SK-N-SH (cell line): Measurements from ENCODE around the gene IGF2BP2.

ENCODE experiments used
- EP300 ChIP-seq, 2 experiments: IDR thresholded peaks; 2 replicates each; pipeline versions ENCODE4 v1.4.0 to v1.6.1; 2012; ENCODE audit warnings: borderline replicate concordance in 1 of 2, low read depth in 1 of 2, low read length in 1 of 2
- JUND ChIP-seq: IDR thresholded peaks from 2 replicates; pipeline ENCODE4 v1.4.0; 2012
- MEF2A ChIP-seq: IDR thresholded peaks from 2 replicates; pipeline ENCODE4 v1.4.0; 2012; ENCODE audit warnings: low read depth, borderline replicate concordance
- MXI1 ChIP-seq: IDR thresholded peaks from 2 replicates; pipeline ENCODE4 v1.6.1; 2012; ENCODE audit warnings: mild to moderate bottlenecking, low read depth, low read length, improper control_type of control experiment
- NRF1 ChIP-seq: IDR thresholded peaks from 2 replicates; pipeline ENCODE4 v1.6.1; 2012; ENCODE audit warnings: low read depth, mild to moderate bottlenecking, low read length
- POLR2AphosphoS5 ChIP-seq: IDR thresholded peaks from 2 replicates; pipeline ENCODE4 v1.6.1; 2012; ENCODE audit warnings: low read depth, low read length
- RAD21 ChIP-seq: IDR thresholded peaks from 2 replicates; pipeline ENCODE4 v1.6.1; 2012; ENCODE audit warnings: mild to moderate bottlenecking, low read length
- TEAD4 ChIP-seq: IDR thresholded peaks from 2 replicates; pipeline ENCODE4 v1.4.0; 2012; ENCODE audit warnings: mild to moderate bottlenecking, borderline replicate concordance; ENCODE audit not compliant: insufficient read depth
- YY1 ChIP-seq: IDR thresholded peaks from 2 replicates; pipeline ENCODE4 v1.4.0; 2012; ENCODE audit warnings: low read depth, mild to moderate bottlenecking
- TF ChIP-seq, protein P1 (sequence below): fragments of 200-600 bp; sonication (generic); IDR thresholded peaks from 2 replicates; pipeline ENCODE4 v1.6.1; 2017; ENCODE audit warnings: antibody characterized with exemption, mild to moderate bottlenecking, moderate library complexity
- TF ChIP-seq, protein P2 (sequence below): IDR thresholded peaks from 2 replicates; pipeline ENCODE4 v1.6.1; 2012; ENCODE audit warnings: mild to moderate bottlenecking, low read depth, low read length, moderate library complexity

GRCh38 chr3:185740133-185740532 lies 84.7 kb downstream of the IGF2BP2 start:
- TF ChIP-seq JUND (no peak), POLR2AphosphoS5 (no peak), MEF2A (no peak), EP300 (IDR thresholded peaks at IDR 0.05; ENCODE audit: borderline replicate concordance in 1 of 2, low read depth in 1 of 2, low read length in 1 of 2) (no peak), RAD21 (no peak), TEAD4 (no peak), NRF1 (no peak), MXI1 (no peak), YY1 (no peak)
- TF ChIP-seq, protein P1, sequence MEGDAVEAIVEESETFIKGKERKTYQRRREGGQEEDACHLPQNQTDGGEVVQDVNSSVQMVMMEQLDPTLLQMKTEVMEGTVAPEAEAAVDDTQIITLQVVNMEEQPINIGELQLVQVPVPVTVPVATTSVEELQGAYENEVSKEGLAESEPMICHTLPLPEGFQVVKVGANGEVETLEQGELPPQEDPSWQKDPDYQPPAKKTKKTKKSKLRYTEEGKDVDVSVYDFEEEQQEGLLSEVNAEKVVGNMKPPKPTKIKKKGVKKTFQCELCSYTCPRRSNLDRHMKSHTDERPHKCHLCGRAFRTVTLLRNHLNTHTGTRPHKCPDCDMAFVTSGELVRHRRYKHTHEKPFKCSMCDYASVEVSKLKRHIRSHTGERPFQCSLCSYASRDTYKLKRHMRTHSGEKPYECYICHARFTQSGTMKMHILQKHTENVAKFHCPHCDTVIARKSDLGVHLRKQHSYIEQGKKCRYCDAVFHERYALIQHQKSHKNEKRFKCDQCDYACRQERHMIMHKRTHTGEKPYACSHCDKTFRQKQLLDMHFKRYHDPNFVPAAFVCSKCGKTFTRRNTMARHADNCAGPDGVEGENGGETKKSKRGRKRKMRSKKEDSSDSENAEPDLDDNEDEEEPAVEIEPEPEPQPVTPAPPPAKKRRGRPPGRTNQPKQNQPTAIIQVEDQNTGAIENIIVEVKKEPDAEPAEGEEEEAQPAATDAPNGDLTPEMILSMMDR = no peak
- TF ChIP-seq, protein P2, sequence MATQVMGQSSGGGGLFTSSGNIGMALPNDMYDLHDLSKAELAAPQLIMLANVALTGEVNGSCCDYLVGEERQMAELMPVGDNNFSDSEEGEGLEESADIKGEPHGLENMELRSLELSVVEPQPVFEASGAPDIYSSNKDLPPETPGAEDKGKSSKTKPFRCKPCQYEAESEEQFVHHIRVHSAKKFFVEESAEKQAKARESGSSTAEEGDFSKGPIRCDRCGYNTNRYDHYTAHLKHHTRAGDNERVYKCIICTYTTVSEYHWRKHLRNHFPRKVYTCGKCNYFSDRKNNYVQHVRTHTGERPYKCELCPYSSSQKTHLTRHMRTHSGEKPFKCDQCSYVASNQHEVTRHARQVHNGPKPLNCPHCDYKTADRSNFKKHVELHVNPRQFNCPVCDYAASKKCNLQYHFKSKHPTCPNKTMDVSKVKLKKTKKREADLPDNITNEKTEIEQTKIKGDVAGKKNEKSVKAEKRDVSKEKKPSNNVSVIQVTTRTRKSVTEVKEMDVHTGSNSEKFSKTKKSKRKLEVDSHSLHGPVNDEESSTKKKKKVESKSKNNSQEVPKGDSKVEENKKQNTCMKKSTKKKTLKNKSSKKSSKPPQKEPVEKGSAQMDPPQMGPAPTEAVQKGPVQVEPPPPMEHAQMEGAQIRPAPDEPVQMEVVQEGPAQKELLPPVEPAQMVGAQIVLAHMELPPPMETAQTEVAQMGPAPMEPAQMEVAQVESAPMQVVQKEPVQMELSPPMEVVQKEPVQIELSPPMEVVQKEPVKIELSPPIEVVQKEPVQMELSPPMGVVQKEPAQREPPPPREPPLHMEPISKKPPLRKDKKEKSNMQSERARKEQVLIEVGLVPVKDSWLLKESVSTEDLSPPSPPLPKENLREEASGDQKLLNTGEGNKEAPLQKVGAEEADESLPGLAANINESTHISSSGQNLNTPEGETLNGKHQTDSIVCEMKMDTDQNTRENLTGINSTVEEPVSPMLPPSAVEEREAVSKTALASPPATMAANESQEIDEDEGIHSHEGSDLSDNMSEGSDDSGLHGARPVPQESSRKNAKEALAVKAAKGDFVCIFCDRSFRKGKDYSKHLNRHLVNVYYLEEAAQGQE = no peak
